Effector memory CD4-positive, alpha-beta T cell (primary cell): ENCODE measurements around the gene LIPF.
"Not testable (repeated sequence)": the region's sequence is repeated elsewhere in the genome, so short reads cannot be mapped to it uniquely, and the experiment has no call there.

Experiments
- DNase-seq, 3 donors: peaks; one replicate each; pipeline ENCODE4 v3.0.0-alpha.2; 2020
- H3K27ac ChIP-seq: 2 replicates; pipeline ENCODE4 v1.7.0; 2013; ENCODE audit warnings: mild to moderate bottlenecking, low read length, moderate library complexity; ENCODE audit not compliant: insufficient read depth, poor library complexity, severe bottlenecking
- H3K27me3 ChIP-seq: replicated peaks from 2 replicates; pipeline ENCODE4 v1.7.0; 2013; ENCODE audit warnings: mild to moderate bottlenecking, low read length; ENCODE audit not compliant: insufficient read depth, control insufficient read depth, poor library complexity, severe bottlenecking
- H3K36me3 ChIP-seq: 2 replicates; pipeline ENCODE4 v1.7.0; 2013; ENCODE audit warnings: mild to moderate bottlenecking, low read length, moderate library complexity; ENCODE audit not compliant: control insufficient read depth, insufficient read depth
- H3K4me1 ChIP-seq: 2 replicates; pipeline ENCODE4 v1.7.0; 2013; ENCODE audit warnings: low read length, mild to moderate bottlenecking; ENCODE audit not compliant: control insufficient read depth, insufficient read depth, poor library complexity, severe bottlenecking
- H3K4me3 ChIP-seq: 2 replicates; pipeline ENCODE4 v1.7.0; 2013; ENCODE audit warnings: low read length, low read depth, mild to moderate bottlenecking; ENCODE audit not compliant: insufficient read depth, poor library complexity, severe bottlenecking
- H3K9me3 ChIP-seq: 2 replicates; pipeline ENCODE4 v1.7.0; 2013; ENCODE audit warnings: mild to moderate bottlenecking, low read length, moderate library complexity; ENCODE audit not compliant: control insufficient read depth

LIPF gene

DNA sequence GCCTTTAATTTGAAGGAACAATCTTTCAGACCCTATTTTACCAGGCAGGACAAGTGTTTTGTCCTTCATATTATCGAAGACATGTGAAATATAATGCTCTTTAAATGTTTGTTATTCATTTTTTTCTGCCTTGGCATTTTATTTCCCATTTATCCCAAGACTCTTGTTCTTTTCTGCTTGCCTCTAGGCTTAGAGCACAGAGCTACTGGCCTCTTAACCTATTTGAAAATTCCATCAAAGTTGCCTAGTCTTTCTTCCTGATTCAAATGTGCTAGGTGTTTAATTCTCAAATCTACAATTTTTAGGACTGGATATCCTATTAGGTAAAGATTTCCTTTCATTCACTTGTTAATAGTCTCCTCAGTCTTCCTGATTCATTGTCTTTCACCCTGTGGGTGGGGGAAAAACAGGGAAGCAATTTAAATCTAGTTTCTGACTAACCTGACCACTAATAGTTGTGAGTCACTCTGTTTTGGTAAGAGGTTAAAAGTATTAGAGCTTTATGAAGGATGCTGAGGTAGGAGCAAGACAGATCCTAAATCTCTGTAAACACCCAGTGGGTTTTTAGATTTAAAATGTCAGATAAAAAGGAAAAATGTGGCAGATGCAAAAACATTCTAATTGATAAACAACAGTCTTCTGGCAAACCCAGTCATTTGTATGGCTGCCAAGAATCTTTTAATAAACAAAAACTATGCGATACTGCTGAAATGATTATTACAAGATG, 43.4 kb downstream of the LIPF start:
- Histone ChIP-seq H3K27me3 (no peaks in the 10 kb centered on the region), H3K27ac (no peak overlapping the region), H3K36me3 (no peaks in the 10 kb centered on the region), H3K9me3 (no peaks in the 10 kb centered on the region), H3K4me1 (no peaks in the 10 kb centered on the region), H3K4me3 (no peak overlapping the region)
- no peak for DNase-seq

- H3K27me3 ChIP-seq, H3K4me1 ChIP-seq, H3K9me3 ChIP-seq, H3K4me3 ChIP-seq, H3K36me3 ChIP-seq, H3K27ac ChIP-seq, DNase-seq: not testable (repeated sequence)
Observed at GRCh38 chr10:88709361-88709760, 45.1 kb downstream of the LIPF start.

DNA sequence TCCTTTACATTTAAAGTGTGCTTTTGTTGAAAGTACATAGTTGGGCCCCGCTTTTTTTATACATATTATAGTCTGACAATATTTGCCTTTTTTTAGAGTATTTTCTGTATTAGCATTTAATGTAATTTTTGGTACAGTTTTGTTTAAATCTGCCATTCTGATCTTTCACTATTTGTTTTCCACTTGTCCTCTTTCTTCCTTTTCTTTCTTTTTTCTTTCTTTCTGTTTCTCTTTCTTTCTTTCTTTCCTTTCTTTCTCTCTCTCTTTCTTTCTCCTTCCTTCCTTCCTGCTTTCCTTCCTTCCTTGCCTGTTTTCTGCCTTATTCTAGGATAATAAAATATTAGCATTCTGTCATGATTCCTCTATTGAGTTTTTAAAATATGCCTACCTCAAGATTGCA, 51.3 kb downstream of the LIPF start:
- no peak overlapping the region for H3K4me3 ChIP-seq
- no peaks in the 10 kb centered on the region for H3K9me3 ChIP-seq
- H3K36me3 ChIP-seq: no peaks in the 10 kb centered on the region
- H3K4me1 ChIP-seq: no peaks in the 10 kb centered on the region
- H3K27ac ChIP-seq: no peak overlapping the region
- no peaks in the 10 kb centered on the region for H3K27me3 ChIP-seq
- no peak for DNase-seq

DNA sequence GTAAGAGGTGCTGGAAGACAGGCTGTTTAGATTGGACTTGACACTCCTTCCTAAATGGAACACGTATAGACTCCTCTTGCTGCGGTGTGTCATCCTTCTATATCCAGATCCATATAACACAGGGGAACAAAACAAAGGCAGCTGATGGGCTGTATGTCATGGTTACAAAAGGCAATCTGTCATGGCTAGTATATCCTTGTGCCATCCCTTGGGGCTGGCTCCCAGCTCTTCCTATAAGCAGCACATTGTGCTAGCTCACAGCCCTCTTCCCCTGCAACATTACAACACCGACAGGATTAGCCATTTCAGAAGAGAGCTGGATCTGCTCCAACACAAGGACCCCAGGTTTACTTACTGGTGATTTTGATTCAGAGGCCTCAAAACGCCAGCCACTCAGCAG, 57.1 kb downstream of the LIPF start:
- Histone ChIP-seq H3K27ac (no peak overlapping the region), H3K9me3 (no peaks in the 10 kb centered on the region), H3K4me3 (no peak overlapping the region), H3K36me3 (no peaks in the 10 kb centered on the region), H3K4me1 (no peaks in the 10 kb centered on the region), H3K27me3 (no peaks in the 10 kb centered on the region)
- DNase-seq: no peak

DNA sequence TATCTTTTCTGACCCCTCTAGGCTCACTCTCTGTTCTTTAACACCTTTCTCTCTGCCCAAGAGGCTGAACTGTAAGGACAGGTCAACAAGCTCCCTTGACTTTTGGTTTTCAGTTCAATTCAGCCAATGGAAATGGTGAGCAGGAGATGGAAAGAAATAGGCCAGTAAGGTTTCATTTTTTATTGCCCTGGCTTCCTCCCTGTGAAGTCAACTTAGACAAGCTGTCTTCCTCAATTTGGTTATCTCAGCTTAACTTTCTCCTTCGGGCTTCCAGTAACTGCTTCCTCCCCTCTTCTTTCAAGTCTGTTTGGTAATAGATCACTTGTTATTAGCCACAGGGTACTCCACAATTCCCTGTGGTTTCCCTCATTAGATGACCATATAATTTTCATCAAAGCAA, 61.6 kb downstream of the LIPF start:
- DNase-seq: no peak
- no peak overlapping the region for H3K4me3 ChIP-seq

GRCh38 chr10:88728107-88728763, 64.0 kb downstream of the LIPF start:
- H3K4me3 ChIP-seq: no peak overlapping the region
- H3K27ac ChIP-seq: no peak overlapping the region
- H3K9me3 ChIP-seq: no peaks in the 10 kb centered on the region
- H3K27me3 ChIP-seq: no peaks in the 10 kb centered on the region
- DNase-seq: no peak
- H3K36me3 ChIP-seq: no peaks in the 10 kb centered on the region
- no peaks in the 10 kb centered on the region for H3K4me1 ChIP-seq

More for the DNA sequence above, 61.6 kb downstream of the LIPF start:
- no peaks in the 10 kb centered on the region for H3K36me3 ChIP-seq
- no peaks in the 10 kb centered on the region for H3K9me3 ChIP-seq
- no peak overlapping the region for H3K27ac ChIP-seq
- H3K4me1 ChIP-seq: no peaks in the 10 kb centered on the region
- no peaks in the 10 kb centered on the region for H3K27me3 ChIP-seq
